ENCODE measurements around the gene TGFBRAP1.

GRCh38 chr2:105307146-105307545 lies 22.4 kb downstream of the TGFBRAP1 start:
- no peak for TF ChIP-seq CTCF (IDR thresholded peaks at IDR 0.05)
- TF ChIP-seq EP300 (IDR thresholded peaks at IDR 0.05): no peak
- TF ChIP-seq POLR2A (IDR thresholded peaks at IDR 0.05): no peak

Measured in gastroesophageal sphincter (tissue), 3 donors.